Endodermal cell (in vitro differentiated cells): Measurements from ENCODE around the gene ODAPH. TPM values are rescaled to one million over a fixed set of nuclear protein-coding genes. Genes with fewer than 3 reads are reported as not detected.
"Not testable (repeated sequence)": the region's sequence is repeated elsewhere in the genome, so short reads cannot be mapped to it uniquely, and the experiment has no call there.

Experiments
- DNase-seq: peaks from one replicate; pipeline ENCODE4 v3.0.0-alpha.2; 2017
- H3K27ac ChIP-seq: 2 replicates; pipeline ENCODE4 v1.5.1; 2013; ENCODE audit warnings: mild to moderate bottlenecking, low read depth, low read length, moderate library complexity
- H3K27me3 ChIP-seq: 2 replicates; pipeline ENCODE4 v1.6.1; 2013; ENCODE audit warnings: mild to moderate bottlenecking, low read length, moderate library complexity; ENCODE audit not compliant: insufficient read depth, control insufficient read depth, poor library complexity, severe bottlenecking
- H3K36me3 ChIP-seq: 2 replicates; pipeline ENCODE4 v1.7.0; 2013; ENCODE audit warnings: mild to moderate bottlenecking, low read length, moderate library complexity; ENCODE audit not compliant: control insufficient read depth, insufficient read depth
- H3K4me1 ChIP-seq: one replicate; pipeline ENCODE4 v1.7.0; 2013; ENCODE audit warnings: low read length; ENCODE audit not compliant: control insufficient read depth, insufficient read depth
- H3K4me3 ChIP-seq: 2 replicates; pipeline ENCODE4 v1.5.1; 2013; ENCODE audit warnings: mild to moderate bottlenecking, low read length, moderate library complexity
- H3K9ac ChIP-seq: 2 replicates; pipeline ENCODE4 v1.6.1; 2013; ENCODE audit warnings: mild to moderate bottlenecking, low read length, moderate library complexity; ENCODE audit not compliant: poor library complexity, severe bottlenecking; ENCODE audit errors: extremely low read depth
- H3K9me3 ChIP-seq: 2 replicates; pipeline ENCODE4 v1.6.1; 2013; ENCODE audit warnings: mild to moderate bottlenecking, low read length, moderate library complexity; ENCODE audit not compliant: control insufficient read depth
- H3K27ac Mint-ChIP-seq: 2 replicates; pipeline ENCODE4 v1.8.0; 2020; ENCODE audit warnings: mixed read lengths
- H3K27me3 Mint-ChIP-seq: 2 replicates; pipeline ENCODE4 v1.8.0; 2021; ENCODE audit warnings: mild to moderate bottlenecking, mixed read lengths; ENCODE audit not compliant: insufficient read depth
- H3K36me3 Mint-ChIP-seq: 2 replicates; pipeline ENCODE4 v1.8.0; 2020; ENCODE audit warnings: low read depth, mixed read lengths
- H3K4me1 Mint-ChIP-seq: 2 replicates; pipeline ENCODE4 v1.8.0; 2020; ENCODE audit warnings: mixed read lengths
- H3K4me3 Mint-ChIP-seq: 2 replicates; pipeline ENCODE4 v1.8.0; 2020; ENCODE audit warnings: mild to moderate bottlenecking, moderate library complexity, mixed read lengths
- H3K9me3 Mint-ChIP-seq: 2 replicates; pipeline ENCODE4 v1.8.0; 2020; ENCODE audit warnings: mild to moderate bottlenecking, mixed read lengths
- CTCF ChIP-seq: fragments of 200-600 bp; sonication (generic); conservative IDR thresholded peaks from 2 replicates; pipeline ENCODE4 v1.5.0; 2021; ENCODE audit warnings: antibody characterized with exemption, mild to moderate bottlenecking
- whole genome bisulfite sequencing, 2 experiments: methylation state at CpG; one replicate each; pipeline versions ENCODE4 v1.1.5 to v1.1.7; 2013; ENCODE audit warnings: missing lambda C conversion rate in 2 of 2, mixed read lengths in 1 of 2; ENCODE audit not compliant: insufficient coverage in 1 of 2, insufficient read length in 1 of 2; 5-methylcytosine and 5-hydroxymethylcytosine counted together
- long read RNA-seq, 4 experiments: library from polyadenylated mRNA in 2 of 4; library from RNA in 1 of 4; library from capped mRNA in 1 of 4; stranded (forward) in 3 of 4; unstranded in 1 of 4; transcript quantifications; one replicate each; pipeline ENCODE4 v2.0.0, GENCODE V29; 2020 to 2021; ENCODE audit warnings: inconsistent platforms in 1 of 4
- polyA plus RNA-seq, 2 experiments: library from polyadenylated mRNA; stranded (reverse); fragments of 50-300 nt; gene quantifications; one replicate each; pipeline ENCODE4 v1.2.3, GENCODE V29; 2013
- total RNA-seq, 2 donors: library from RNA; stranded (reverse); fragmentation: NEBNext Ultra II Directional in 1 of 2; extraction: Animal tissue kit (Norgen Biotek cat#: 25700) in 1 of 2; gene quantifications; 2 replicates in 1 of 2; 3 replicates in 1 of 2; pipeline ENCODE4 v1.2.1, GENCODE V29; 2021

Gene ODAPH
- not detected for total RNA-seq
- polyA plus RNA-seq (2013, experiment 1 of 2) = not detected
- not detected for polyA plus RNA-seq (2013, experiment 2 of 2)
- long read RNA-seq, experiment 1 = 0 reads
- long read RNA-seq, experiment 2 = 0 reads
- long read RNA-seq, experiment 3 = 0 reads
- long read RNA-seq, experiment 4 = 0 reads

GRCh38 chr4:75555294-75556164 lies at the start of gene ODAPH:
Gene ODAPH (plus strand): TSS chr4:75556066. CDS start chr4:75556083, 17 bp downstream.
- DNase-seq = peak; percentile 50
- no peaks in the 10 kb centered on the region for H3K4me1 ChIP-seq
- no peak within 1 kb of the TSS for H3K4me3 Mint-ChIP-seq

GRCh38 chr4:75509592-75509991 lies 46.3 kb upstream of the ODAPH start:
- H3K9me3 ChIP-seq, H3K4me3 Mint-ChIP-seq, H3K27ac ChIP-seq, H3K9ac ChIP-seq, H3K4me1 ChIP-seq, DNase-seq, H3K4me3 ChIP-seq, H3K27ac Mint-ChIP-seq, H3K27me3 ChIP-seq, H3K27me3 Mint-ChIP-seq: not testable (repeated sequence)
- Mint-ChIP-seq H3K9me3 (peaks cover 14% of the 10 kb centered on the region), H3K36me3 (peaks cover 35% of the 10 kb centered on the region), H3K4me1 (peaks cover 22% of the 10 kb centered on the region)
- 80 to 95% methylated on average over 2 to 4 of the region's 4 CpGs for WGBS, 2 experiments
- H3K36me3 ChIP-seq = peaks cover 41% of the 10 kb centered on the region

More at GRCh38 chr4:75555294-75556164, at the start of gene ODAPH:
- no peaks in the 10 kb centered on the region for H3K9me3 Mint-ChIP-seq
- Histone ChIP-seq H3K27me3 (no peaks in the 10 kb centered on the region), H3K27ac (no peak within 1 kb of the TSS), H3K9ac (no peak within 1 kb of the TSS), H3K9me3 (no peaks in the 10 kb centered on the region), H3K4me3 (no peak within 1 kb of the TSS), H3K36me3 (no peaks in the 10 kb centered on the region)
- 53 to 84% methylated on average over 4 to 9 of the region's 9 CpGs for WGBS, 2 experiments
- H3K4me1 Mint-ChIP-seq = no peaks in the 10 kb centered on the region
- TF ChIP-seq CTCF = peak; percentile 58
- no peak within 1 kb of the TSS for H3K27ac Mint-ChIP-seq
- H3K27me3 Mint-ChIP-seq = no peaks in the 10 kb centered on the region
- H3K36me3 Mint-ChIP-seq = no peaks in the 10 kb centered on the region

- no peak for TF ChIP-seq CTCF
- Mint-ChIP-seq H3K9me3 (peaks cover 14% of the 10 kb centered on the region), H3K36me3 (peaks cover 32% of the 10 kb centered on the region), H3K27me3 (no peaks in the 10 kb centered on the region), H3K27ac (no peak overlapping the region), H3K4me3 (no peak overlapping the region), H3K4me1 (peaks cover 18% of the 10 kb centered on the region)
- no peak overlapping the region for H3K27ac ChIP-seq
- H3K4me1 ChIP-seq = no peaks in the 10 kb centered on the region
- peak overlapping the region; percentile 100 for H3K4me3 ChIP-seq
- H3K36me3 ChIP-seq = peaks cover 30% of the 10 kb centered on the region
- WGBS, 2 experiments = 26 to 27% methylated on average over 3 of the region's 3 CpGs
- no peak for DNase-seq
- peaks cover 6% of the 10 kb centered on the region for H3K9me3 ChIP-seq
- no peaks in the 10 kb centered on the region for H3K27me3 ChIP-seq
- H3K9ac ChIP-seq = no peak overlapping the region
These were observed 44.0 kb upstream of the ODAPH start for GRCh38 chr4:75511841-75512240.
